ENCODE results near the gene GRK5. TPM values are rescaled to one million over a fixed set of nuclear protein-coding genes. Genes with fewer than 3 reads are reported as not detected.
A peak's percentile ranks its signal among the peaks of the same experiment; 100 is the strongest.

The GRK5 gene
- total RNA-seq, 1 donor from 2014 or later = 54.1 TPM

GRCh38 chr10:119374236-119374635 lies 166.9 kb downstream of the GRK5 start:
- DNase-seq (ENCODE audit: low spot score) (no peak), ATAC-seq (no peak)
- intact Hi-C loops (cut with DNase I) = no loop called here

GRCh38 chr10:119375574-119376272 lies 168.4 kb downstream of the GRK5 start:
- DNase-seq (ENCODE audit: low spot score) = no peak
- intact Hi-C loops (cut with DNase I) = no loop called here
- peak; percentile 71 for ATAC-seq

- ATAC-seq (no peak), DNase-seq (ENCODE audit: low spot score) (no peak)
- intact Hi-C loops (cut with DNase I) = no loop called here
Observed at GRCh38 chr10:119377451-119377957, 170.1 kb downstream of the GRK5 start.

GRCh38 chr10:119377958-119378736 lies 170.8 kb downstream of the GRK5 start:
- intact Hi-C loops (cut with DNase I) = no loop called here
- DNase-seq (ENCODE audit: low spot score) (no peak), ATAC-seq (peak; percentile 8)

GRCh38 chr10:119378737-119379067 lies 171.3 kb downstream of the GRK5 start:
- intact Hi-C loops (cut with DNase I) = no loop called here
- no peak for DNase-seq (ENCODE audit: low spot score)
- ATAC-seq = no peak

- ATAC-seq (no peak), DNase-seq (ENCODE audit: low spot score) (no peak)
- intact Hi-C loops (cut with DNase I) = no loop called here
Observed at GRCh38 chr10:119379466-119380071, 172.2 kb downstream of the GRK5 start.

GRCh38 chr10:119383174-119383856 lies 175.9 kb downstream of the GRK5 start:
- ATAC-seq (no peak), DNase-seq (ENCODE audit: low spot score) (no peak)
- intact Hi-C loops (cut with DNase I) = no loop called here

GRCh38 chr10:119384127-119384526 lies 176.8 kb downstream of the GRK5 start:
- ATAC-seq (no peak), DNase-seq (ENCODE audit: low spot score) (no peak)
- intact Hi-C loops (cut with DNase I) = no loop called here

- ATAC-seq (no peak), DNase-seq (ENCODE audit: low spot score) (no peak)
- intact Hi-C loops (cut with DNase I) = no loop called here
Observed at GRCh38 chr10:119386666-119387065, 179.3 kb downstream of the GRK5 start.

GRCh38 chr10:119388849-119389345 lies 181.5 kb downstream of the GRK5 start:
- intact Hi-C loops (cut with DNase I) = no loop called here
- DNase-seq (ENCODE audit: low spot score) (no peak), ATAC-seq (no peak)

- intact Hi-C loops (cut with DNase I) = no loop called here
- ATAC-seq (peak; percentile 19), DNase-seq (ENCODE audit: low spot score) (no peak)
Observed at GRCh38 chr10:119391440-119392251, 184.3 kb downstream of the GRK5 start.

- DNase-seq (ENCODE audit: low spot score) = no peak
- no peak for ATAC-seq
- intact Hi-C loops (cut with DNase I) = no loop called here
Observed at GRCh38 chr10:119393019-119393418, 185.6 kb downstream of the GRK5 start.

- DNase-seq (ENCODE audit: low spot score) (no peak), ATAC-seq (no peak)
- intact Hi-C loops (cut with DNase I) = no loop called here
Observed at GRCh38 chr10:119393421-119393820, 186.1 kb downstream of the GRK5 start.

- intact Hi-C loops (cut with DNase I) = no loop called here
- no peak for ATAC-seq
Observed at GRCh38 chr10:119393845-119394244, 186.5 kb downstream of the GRK5 start.

GRCh38 chr10:119394657-119395279 lies 187.4 kb downstream of the GRK5 start:
- peak; percentile 8 for ATAC-seq
- intact Hi-C loops (cut with DNase I) = no loop called here

More at GRCh38 chr10:119393845-119394244, 186.5 kb downstream of the GRK5 start:
- DNase-seq (ENCODE audit: low spot score) = no peak

GRCh38 chr10:119395280-119396007 lies 188.1 kb downstream of the GRK5 start:
- ATAC-seq = peak; percentile 73
- peak; percentile 79 for DNase-seq (ENCODE audit: low spot score)
- intact Hi-C loops (cut with DNase I) = no loop called here

More at GRCh38 chr10:119394657-119395279, 187.4 kb downstream of the GRK5 start:
- DNase-seq (ENCODE audit: low spot score) = no peak

- ATAC-seq (no peak), DNase-seq (ENCODE audit: low spot score) (no peak)
- intact Hi-C loops (cut with DNase I) = no loop called here
Observed at GRCh38 chr10:119396008-119396708, 188.8 kb downstream of the GRK5 start.

Data from sciatic nerve (tissue), 2 donors.